IPS DF 4.7 (cell line): ENCODE measurements around the gene PUM1.

Experiments used
- DNase-seq: peaks from one replicate; pipeline ENCODE4 v3.0.0-alpha.2; 2013; ENCODE audit warnings: low spot score; ENCODE audit errors: extremely low read depth

Gene PUM1

DNA sequence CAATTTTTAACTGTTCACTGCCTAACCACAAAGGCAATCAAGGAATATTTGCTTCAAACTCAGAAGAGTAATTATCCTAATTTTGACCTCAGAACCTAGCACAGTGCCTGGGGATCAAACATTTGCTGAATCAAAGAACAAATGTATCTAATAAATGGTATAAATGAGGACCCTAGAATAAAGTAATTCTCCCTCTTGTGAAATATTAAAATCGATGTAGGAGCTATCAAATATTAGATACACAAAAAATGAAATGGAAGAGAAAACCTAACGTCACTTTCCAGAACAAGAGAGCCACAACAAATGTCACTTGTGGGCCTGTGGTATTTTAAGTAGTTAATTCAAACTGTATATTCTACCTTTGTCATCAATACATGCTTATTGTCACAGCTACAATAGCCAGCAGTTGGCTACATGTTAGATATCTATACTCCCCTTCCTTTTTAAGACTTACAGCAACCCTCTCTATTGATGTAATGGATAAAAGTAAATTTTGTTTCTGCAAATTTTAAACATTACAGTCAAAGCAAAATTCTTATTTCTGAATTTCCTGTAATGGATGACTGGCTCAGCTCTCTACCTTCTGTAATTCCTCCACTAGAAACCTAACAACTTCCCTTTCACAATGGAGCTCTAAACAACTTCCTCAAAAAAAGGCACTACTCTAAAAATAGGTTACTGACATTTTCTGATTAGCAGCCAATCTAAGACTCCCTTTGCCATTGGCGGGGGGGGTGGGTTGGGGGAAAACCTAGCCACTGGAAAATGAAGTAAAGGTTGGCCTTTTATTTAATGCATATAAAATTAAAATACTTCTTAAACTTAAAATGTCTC is 37.6 kb downstream of the PUM1 start:
- DNase-seq: no peak

DNA sequence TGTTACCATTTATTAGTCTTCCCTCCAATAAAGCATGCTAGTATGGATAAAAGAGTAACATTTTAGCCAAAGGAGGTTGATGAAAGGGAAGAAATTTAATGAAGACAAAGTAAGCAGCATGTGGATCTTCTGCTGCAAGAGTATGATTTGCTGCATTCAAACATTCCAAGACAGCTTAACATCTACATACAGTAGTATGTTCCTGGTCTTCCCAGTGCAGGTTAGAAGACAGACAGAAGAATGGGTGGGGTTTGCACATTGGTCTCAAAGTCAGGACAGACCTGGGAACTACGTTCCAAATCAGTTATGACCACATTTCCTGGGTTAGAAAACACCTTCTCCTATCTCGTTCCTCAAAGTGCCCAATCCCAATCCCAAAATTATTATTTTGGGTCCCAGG is 43.3 kb downstream of the PUM1 start:
- no peak for DNase-seq

DNA sequence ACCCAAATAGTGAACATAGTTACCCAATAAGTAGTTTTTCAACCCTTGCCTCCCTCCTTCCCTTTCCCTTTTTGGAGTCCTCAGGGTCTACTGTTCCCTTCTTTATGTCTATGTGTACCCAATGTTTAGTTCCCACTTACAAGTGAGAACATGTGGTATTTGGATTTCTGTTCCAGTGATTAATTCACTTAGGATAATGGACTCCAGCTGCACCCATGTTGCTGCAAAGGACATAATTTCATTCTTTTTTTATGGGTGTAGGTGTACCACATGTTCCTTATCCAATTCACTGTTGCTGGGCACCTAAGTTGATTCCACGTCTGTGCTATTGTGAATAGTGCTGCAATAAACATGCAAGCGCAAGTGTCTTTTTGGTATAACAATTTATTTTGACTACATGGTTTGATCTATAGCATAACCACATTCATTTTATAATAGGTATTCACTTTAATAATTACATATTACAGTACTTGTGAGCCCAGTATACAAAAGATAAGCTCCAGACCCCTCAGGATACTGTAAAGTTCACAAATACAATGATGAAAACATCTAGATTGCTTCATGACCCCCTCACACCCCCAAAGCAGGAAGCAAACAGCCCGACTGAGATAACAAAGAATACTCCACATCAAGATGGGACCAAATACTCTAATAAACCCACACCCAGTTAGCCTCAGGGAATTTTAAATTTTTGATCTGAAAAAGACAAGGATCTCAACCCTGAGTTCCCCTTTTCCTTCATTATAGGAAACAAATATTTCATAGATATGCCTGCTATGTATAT is 45.3 kb downstream of the PUM1 start:
- no peak for DNase-seq

DNA sequence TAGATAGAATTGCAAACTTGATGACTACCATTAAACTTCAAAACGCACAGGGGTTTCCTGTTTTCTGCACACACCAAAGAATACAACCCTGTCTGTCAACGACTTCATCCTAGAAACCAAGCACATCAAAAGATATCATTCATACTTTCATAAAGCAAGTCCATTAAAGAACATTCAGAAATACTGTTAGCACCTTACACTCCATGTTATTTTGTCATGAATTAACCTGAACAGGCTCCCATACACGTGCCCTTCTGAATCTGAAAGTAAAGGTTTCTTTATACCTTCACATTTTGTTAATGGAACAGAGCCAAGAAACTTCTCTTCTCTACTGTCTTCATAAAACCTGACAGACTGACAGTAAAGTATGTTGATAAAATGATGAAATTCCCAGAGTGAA is 46.1 kb downstream of the PUM1 start:
- DNase-seq: no peak

DNA sequence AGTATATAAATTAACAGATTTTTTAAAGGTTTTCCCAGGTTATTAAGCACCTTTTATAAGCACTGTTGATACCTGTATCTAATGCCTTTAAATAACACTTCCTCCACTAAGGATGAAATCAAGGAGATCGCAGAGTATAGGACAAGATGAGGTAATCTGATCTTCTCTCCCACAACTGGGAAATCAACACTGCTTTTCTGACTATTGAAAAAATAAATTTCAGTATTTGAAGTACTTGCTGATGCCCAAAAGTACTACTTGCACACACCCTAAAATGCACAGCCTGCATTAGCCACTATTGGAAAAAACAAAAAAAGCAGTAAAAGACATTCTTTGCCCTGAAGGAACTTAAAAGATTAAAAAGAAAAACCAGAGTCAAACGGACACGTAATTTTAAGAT is 48.6 kb downstream of the PUM1 start:
- DNase-seq: no peak

DNA sequence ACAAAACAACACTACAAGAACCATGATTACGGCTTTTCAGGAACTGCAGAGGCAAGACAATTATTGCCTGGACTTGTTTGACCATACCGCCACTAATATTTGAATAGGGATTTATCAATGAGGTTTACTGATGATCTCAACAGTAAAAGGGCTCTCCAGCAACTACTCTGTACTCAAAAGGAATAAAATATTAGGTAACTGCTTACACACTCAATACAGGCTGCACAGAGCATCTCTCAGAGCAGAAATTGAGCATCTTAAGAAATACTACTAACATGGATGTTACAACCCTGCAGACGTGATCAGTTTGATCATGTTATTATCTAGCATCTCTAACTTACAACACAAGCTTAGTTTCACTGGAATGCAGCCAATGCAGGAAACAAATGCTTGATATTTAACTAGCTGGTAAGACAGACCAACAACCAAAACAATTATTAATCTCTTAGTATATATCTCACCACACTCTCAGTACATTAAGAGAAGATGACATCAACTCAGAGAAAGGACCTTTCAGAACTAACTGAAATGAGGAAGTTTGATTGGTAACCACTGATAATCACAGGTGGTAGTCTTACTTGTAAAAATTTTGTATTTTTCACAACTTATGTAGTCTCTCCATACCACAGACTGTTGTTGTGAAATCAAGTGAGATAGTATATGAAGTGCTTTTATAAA is 52.2 kb downstream of the PUM1 start:
- no peak for DNase-seq

DNA sequence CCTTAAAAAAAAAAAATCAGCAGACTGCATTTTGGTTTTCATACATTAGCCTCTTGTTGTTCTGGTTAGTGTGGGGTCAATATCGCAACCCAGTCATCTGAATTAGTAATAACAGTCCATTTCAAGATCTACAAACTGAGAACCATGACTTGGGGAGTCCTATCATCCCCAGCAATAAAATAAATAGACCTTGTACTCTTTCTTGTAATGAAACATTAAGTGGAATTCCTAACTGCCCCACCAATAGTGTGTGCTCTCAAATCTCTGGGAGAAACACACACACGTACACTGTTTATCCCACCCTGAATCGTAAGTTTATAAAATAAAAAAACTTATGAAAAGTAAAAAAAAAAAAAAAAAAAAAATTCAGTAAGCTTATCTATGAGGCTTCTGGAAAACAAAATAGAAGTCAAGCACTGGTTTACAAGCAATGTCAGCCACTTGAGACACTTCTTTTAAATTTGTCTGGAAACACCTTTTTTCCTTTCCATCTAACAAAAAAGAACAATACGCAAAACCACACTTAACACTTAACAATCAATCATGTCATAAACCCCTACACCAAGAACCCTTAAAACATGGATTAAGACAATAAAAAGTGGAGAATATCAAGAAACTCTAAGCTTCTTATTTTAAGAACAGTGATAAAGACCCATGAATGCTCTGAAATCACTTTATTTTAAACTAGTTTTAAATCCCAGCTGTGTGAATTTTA is 53.1 kb downstream of the PUM1 start:
- DNase-seq: no peak

DNA sequence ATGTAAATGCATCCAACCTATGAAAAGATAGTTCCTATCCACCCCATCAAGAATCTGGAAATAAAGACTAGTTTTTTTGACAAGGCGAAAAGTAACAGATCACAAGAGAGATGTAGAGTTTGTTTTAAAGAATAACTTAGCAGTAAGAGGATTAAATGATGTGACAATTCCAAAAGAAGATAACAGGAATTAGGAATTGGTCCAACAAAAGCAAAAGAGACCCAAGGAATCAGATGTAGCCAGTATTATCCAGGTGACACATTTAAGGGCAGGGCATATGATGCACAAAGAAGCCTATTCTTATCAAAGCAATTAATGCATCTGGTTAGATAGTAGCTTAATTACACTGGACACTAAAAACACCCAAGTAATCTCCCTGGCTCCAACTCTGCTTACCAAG is 53.8 kb downstream of the PUM1 start:
- no peak for DNase-seq

DNA sequence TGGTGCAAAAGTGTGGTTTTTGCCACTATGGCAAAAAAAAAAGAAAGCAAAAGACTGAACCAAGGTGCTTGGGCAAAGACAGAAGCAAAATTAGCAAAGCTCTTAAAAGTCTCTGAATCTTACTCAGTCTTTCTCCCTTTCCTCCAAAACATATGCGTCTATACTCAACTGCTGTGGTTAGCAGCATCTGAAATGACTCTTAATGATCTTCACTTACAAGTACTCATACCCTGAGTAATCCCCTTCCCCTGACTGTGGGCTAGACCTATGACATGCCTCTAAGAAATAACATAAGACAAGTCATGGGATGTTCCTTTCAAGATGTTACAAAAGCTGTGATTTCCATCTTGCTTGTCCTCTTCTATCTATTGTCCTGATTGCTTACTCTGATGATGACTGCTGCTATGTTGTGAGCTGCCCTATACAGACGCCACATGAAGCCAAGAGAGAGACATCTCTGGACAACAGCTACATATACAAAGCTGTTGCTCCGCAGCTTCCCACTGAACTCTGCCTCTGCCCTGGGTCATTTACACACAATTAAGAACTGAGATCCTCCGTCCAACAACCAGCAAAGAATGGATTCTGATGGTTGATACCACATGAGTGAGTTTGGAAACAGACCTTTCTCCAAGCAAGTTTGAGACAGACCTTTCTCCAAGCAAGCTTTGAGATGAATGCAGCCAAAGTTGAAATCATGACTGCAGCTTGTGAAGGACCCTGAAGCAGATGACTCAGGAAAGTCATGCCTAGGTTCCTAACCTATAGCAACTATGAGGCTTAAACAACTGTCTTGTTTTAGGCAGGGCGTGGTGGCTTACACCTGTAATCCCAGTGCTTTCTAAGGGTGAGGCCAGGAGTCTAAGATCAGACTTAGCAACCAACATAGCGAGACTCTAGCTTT is 55.2 kb downstream of the PUM1 start:
- DNase-seq: no peak

DNA sequence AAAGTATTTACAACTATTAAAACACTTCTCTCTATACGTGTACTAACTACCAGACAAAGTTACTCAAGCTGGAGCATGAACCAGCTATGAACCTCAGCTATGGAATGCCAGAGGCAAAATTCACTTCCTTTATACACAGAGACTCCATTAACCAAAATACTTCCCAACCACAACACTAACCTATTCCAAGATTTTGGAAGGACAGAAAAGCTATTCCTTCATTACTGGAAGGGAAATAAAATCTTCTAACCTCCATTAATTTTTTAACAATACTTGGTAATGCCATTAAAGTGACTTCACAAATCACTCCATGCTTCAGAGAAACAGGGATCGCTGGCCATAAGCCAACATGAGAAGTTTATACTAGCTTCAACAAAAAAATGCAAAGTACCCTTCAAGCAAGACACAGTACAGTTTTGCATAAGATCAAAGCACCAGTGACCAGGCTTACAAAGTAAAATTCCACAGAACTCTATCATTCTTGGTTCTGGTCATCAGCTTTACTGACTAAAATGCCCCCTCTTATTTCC is 58.0 kb downstream of the PUM1 start:
- no peak for DNase-seq

DNA sequence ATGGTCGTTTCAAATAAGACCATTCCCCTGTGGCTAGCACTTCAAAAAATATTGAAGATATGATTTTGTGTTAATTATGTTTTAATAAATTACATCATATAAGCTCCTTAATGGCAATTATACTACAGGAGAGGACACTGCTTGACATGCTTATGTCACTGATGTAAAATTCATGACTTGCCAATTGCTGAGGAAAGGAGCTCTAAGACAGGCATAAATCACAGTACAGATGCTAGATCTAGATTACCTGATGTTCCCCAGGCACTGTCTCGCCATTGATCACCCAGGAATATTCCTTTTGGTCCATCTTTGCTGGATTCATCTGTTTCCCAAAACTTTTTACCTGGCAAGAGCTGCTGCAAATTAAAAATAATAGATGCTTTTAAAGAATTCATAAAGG is 58.8 kb downstream of the PUM1 start:
- DNase-seq: no peak

DNA sequence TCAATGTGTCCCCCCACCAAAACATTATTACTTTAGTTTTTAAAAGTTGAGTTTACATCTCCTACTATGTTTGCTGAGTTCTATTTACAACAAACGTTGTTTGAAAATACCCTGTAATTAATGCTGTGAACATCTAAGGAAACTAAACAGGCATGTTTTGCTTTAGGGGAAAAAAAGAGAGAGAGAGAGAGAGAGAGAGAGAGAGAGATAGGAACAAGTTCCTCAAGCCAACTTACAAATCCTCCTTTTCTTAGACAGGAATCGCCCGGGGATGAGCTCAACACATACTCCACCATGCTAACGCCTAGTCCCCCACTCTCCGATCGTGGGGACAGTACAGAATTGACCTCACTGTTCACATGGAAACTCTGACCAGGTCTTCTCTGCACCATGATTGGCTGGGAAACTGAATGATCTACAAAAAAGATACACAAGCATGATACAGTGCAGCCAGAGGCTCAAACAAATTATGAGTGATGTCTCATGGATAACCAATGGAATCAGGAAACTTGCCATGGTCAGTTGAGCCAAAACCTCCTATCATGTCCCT is 59.8 kb downstream of the PUM1 start:
- no peak for DNase-seq

DNA sequence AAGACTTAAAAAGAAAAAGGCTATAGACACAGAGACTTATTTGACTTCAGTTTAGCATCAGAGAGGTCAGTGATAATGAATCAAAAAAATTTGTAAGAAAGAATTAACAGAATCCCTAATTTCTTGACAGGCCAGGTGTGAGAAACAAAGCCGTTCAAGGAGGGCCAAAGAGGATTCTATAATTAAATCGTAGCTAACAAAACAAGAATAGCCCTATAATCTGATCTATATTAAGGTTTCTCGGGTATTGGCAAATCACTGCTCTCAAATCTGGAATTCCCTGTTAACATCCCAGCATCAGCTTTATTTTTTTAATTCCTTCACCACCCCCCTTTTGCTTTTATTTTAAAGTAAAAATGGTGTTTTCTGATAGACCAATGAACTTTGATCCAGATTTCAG is 60.3 kb downstream of the PUM1 start:
- DNase-seq: no peak

DNA sequence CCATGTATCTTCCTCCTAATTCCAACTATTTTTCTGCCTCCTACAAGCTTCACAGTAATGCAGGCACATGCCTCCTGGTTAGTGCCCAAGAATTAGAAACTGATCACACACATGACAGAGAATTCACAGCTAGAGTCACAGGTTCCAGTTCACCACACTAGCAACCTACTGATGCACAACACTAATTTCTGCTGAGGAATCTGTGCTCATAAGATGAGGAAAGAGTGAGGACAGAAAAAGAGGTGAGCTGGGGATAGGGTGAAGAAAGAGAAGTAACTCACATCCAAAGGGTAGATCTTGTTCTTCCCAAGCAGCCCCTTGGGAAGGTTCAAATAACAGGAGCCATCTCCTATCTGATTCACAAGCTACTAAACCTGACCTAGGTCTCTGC is 61.3 kb downstream of the PUM1 start:
- DNase-seq: no peak

DNA sequence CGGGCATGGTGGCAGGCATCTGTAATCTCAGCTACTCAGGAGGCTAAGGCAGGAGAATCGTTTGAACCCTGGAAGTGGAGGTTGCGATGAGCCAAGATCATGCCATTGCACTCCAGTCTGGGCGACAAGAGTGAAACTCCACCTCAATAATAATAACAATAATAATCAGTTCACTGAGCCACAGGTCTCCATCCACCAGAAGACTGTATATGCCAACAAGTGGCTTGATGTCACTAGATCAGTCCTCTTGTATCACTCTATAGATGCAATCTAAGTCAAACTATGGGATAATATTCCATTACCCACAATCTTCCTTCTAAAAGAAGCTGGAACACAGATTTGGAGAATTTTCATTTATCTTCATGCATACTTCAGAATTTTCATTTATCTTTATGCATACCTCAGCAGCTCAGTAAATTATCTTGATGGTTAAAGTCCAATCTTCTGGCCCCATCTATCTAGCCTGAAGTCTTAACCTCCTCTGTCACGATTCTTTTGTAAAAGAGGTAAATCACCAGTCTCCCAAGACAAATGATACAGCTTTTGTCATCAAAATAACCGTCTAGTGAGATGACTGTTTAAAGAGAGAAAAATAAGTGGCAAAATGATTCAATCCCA is 61.8 kb downstream of the PUM1 start:
- DNase-seq: no peak

DNA sequence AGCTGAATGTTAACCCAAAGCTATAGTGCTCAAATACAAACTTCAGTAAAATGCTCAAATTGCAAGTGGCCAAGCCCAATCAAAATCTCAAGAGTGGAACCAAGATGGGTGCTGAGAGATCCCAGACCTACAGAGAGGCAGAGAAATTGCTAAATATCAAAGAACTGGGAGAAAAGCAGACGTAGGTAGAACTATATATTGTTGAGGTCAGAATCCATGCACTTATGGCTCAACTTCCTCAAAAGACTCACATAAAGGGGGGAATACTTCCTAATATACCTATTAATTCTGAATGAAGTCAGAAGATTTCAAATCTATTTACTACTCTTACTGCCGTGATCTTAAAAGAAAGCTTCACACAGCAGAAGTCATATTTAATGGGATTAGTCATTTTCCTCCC is 65.2 kb downstream of the PUM1 start:
- no peak for DNase-seq

DNA sequence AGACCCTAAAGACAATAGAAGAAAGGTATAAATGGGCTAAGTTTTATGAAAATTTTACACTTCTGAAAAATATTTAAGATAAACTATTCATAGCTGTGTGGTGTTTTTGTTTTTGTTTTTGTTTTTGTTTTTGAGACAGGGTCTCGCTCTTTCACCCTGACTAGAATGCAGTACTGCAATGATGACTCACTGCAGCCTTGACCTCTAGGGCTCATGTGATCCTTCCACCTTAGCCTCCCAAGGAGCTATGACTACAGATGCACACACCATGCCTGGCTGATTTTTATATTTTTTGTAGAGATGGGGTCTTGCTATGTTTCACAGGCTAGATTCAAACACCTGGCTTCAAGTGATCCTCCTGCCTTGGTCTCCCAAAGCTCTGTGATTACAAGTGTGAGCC is 66.6 kb downstream of the PUM1 start:
- no peak for DNase-seq

DNA sequence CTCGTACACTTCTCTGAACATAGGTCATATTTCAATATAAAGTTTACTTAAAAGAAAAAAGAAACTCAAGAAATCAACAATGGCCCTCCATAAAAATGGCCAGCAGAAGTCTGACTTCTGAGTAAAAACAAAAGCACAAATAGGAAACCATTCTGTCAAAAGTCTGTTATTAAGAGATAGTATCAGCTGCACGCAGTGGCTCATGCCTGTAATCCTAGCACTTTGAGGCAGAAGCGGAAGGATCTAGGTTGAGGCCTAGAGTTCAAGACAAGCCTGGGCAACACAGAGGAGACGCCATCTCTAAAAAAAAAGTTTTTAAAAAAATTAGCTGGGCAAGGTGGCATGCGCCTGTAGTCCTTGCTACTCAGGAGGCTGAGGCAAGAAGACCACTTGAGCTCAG is 67.3 kb downstream of the PUM1 start:
- DNase-seq: no peak

DNA sequence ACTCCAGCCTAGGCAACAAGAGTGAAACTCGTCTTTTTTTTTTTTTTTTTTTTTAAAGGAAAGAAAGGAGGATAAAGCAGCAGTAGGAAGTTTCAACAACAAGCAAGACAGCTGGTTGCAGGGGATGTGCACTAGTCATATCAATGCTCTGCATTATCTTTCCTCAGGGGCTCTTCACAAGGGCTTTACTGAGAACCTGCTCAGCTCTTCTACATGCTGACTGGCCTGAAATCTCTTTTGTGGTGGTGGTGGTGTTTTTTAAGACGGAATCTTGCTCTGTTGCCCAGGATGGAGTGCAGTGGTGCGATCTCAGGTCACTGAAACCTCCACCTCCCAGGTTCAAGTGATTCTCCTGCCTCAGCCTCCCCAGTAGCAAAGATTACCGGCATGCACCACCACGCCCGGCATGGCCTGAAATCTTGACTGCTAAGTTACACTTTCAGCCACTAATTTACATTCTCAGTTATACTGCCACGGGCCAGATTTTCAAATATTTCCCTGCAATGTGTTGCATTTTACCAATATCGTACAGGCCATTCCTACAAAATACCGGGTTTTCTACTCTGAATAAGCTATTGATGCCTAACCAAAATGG is 68.0 kb downstream of the PUM1 start:
- DNase-seq: no peak
